Measurements from ENCODE around the gene GSTA3. TPM values are rescaled to one million over a fixed set of nuclear protein-coding genes. Genes with fewer than 3 reads are reported as not detected.
"Not testable (repeated sequence)": the region's sequence is repeated elsewhere in the genome, so short reads cannot be mapped to it uniquely, and the experiment has no call there.

Gene GSTA3
- under 1 TPM in 1 of 2 donors, not detected in 1; 0.13 TPM for polyA plus RNA-seq

GRCh38 chr6:52909531-52909930 lies at the start of gene GSTA3:
TSS of gene GSTA3 (minus strand) at chr6:52909698. CDS start at chr6:52905834, 3,864 bp downstream.
- H3K36me3 ChIP-seq (ENCODE audit: control insufficient read depth in 2 of 2, insufficient read depth in 2 of 2, low read length in 1 of 2), result no peaks in the 10 kb centered on the region
- no peaks in the 10 kb centered on the region for H3K4me1 ChIP-seq (ENCODE audit: control insufficient read depth in 2 of 2, insufficient read depth in 2 of 2, low read length in 1 of 2)
- H3K4me3 ChIP-seq (ENCODE audit: low read depth in 1 of 2, low read length in 2 of 2), result no peak within 1 kb of the TSS
- no peak within 1 kb of the TSS for H3K27ac ChIP-seq (ENCODE audit: low read depth in 2 of 2, low read length in 1 of 2)
- WGBS, 2 donors, result 94% methylated on average over 2 of the region's 2 CpGs
- H3K9me3 ChIP-seq (ENCODE audit: control insufficient read depth in 2 of 2, insufficient read depth in 1 of 2, low read depth in 1 of 2, low read length in 1 of 2), result no peaks in the 10 kb centered on the region
- no peaks in the 10 kb centered on the region for H3K27me3 ChIP-seq (ENCODE audit: control insufficient read depth in 1 of 2, insufficient read depth in 2 of 2, low read length in 2 of 2)

DNA sequence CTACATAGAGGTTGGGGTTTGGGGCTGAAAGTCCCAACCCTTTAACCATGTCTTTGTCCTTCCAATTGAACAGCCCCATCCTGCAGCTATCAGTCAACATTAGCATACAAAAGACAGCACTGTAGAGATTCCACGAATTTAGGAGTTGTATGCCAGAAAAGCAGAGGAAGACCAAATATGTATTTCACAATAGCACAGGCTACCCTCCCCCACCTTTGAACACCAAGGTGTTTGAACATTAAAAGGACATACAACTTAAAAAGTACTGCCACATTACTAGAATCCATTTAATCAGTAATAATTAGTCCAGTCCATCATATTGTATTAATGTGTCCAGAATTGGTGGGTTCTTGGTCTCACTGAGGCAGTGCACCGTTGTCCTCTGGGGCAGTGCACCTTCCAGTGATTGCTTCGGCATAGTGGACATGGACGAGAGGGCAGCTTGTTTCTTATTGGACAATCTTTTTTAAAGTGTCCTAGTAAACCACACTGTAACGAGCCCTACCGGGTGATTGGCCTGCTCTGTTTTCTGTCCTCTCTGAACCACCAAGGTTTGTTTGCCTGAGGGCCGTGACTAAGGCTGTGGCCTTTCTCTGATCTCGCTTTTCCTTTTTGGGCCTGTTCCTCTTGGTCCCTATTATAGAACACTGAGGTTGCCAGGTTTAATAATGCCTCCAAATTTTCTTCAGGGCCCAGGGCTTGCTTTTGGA lies 49.2 kb upstream of the GSTA3 start:
- 63 to 72% methylated on average over 8 of the region's 8 CpGs for WGBS, 2 donors

GRCh38 chr6:52955871-52956270 lies 46.4 kb upstream of the GSTA3 start:
- Histone ChIP-seq H3K27me3 (ENCODE audit: control insufficient read depth in 1 of 2, insufficient read depth in 2 of 2, low read length in 2 of 2) (no peaks in the 10 kb centered on the region), H3K9me3 (ENCODE audit: control insufficient read depth in 2 of 2, insufficient read depth in 1 of 2, low read depth in 1 of 2, low read length in 1 of 2) (no peaks in the 10 kb centered on the region), H3K27ac (ENCODE audit: low read depth in 2 of 2, low read length in 1 of 2) (no peak overlapping the region), H3K4me3 (ENCODE audit: low read depth in 1 of 2, low read length in 2 of 2) (no peak overlapping the region), H3K4me1 (ENCODE audit: control insufficient read depth in 2 of 2, insufficient read depth in 2 of 2, low read length in 1 of 2) (no peaks in the 10 kb centered on the region), H3K36me3 (ENCODE audit: control insufficient read depth in 2 of 2, insufficient read depth in 2 of 2, low read length in 1 of 2) (no peaks in the 10 kb centered on the region)
- 80 to 92% methylated on average over 7 of the region's 7 CpGs for WGBS, 2 donors

More for the DNA sequence above, 49.2 kb upstream of the GSTA3 start:
- no peaks in the 10 kb centered on the region for H3K27me3 ChIP-seq (ENCODE audit: control insufficient read depth in 1 of 2, insufficient read depth in 2 of 2, low read length in 2 of 2)
- H3K4me3 ChIP-seq (ENCODE audit: low read depth in 1 of 2, low read length in 2 of 2), result no peak overlapping the region
- no peaks in the 10 kb centered on the region for H3K9me3 ChIP-seq (ENCODE audit: control insufficient read depth in 2 of 2, insufficient read depth in 1 of 2, low read depth in 1 of 2, low read length in 1 of 2)
- no peak overlapping the region for H3K27ac ChIP-seq (ENCODE audit: low read depth in 2 of 2, low read length in 1 of 2)
- no peaks in the 10 kb centered on the region for H3K4me1 ChIP-seq (ENCODE audit: control insufficient read depth in 2 of 2, insufficient read depth in 2 of 2, low read length in 1 of 2)
- no peaks in the 10 kb centered on the region for H3K36me3 ChIP-seq (ENCODE audit: control insufficient read depth in 2 of 2, insufficient read depth in 2 of 2, low read length in 1 of 2)

DNA sequence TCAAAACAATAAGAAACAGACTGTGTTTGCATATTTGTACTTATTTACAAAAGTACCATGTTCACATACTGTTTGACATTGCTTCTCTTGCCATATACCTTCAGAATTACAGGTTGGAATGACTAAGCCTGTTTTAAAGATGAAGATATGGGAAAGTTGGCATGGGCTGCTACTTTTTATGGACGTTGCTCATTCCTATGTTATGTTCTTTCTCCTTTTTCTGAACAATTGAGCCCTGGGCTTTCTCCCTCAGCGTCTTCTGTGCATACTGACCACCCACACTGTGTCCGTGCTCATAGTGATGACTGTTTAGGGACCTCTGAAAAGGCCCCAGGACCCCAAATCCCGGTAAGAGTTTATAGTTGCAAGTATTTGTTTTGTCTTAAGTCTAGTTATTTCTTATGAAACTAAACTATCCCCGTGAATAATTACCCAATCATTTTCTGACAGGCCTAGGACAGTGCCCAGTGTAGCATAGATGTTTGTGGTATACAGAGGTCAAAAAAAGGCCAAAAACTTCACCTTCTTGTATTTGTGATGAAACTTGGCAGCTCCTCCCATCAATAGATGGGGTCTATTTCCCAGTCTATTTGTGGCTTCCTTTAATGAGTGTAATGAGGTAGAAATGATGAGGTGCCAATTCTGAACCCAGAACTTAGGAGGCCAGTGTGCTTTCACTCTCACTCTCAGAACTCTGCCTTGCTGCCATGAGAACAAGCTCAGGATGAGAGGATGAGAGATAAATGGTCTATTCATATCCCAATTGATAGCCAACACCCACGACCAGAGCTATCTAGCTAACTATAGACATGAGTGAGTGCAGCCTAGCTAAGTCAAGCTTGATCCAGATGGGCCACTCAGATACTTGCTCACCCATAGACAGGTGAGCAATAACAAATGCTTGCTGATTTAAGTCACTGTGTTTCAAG lies 44.7 kb upstream of the GSTA3 start:
- Histone ChIP-seq H3K27ac (ENCODE audit: low read depth in 2 of 2, low read length in 1 of 2) (no peak overlapping the region), H3K27me3 (ENCODE audit: control insufficient read depth in 1 of 2, insufficient read depth in 2 of 2, low read length in 2 of 2) (no peaks in the 10 kb centered on the region), H3K9me3 (ENCODE audit: control insufficient read depth in 2 of 2, insufficient read depth in 1 of 2, low read depth in 1 of 2, low read length in 1 of 2) (no peaks in the 10 kb centered on the region), H3K4me1 (ENCODE audit: control insufficient read depth in 2 of 2, insufficient read depth in 2 of 2, low read length in 1 of 2) (no peaks in the 10 kb centered on the region), H3K36me3 (ENCODE audit: control insufficient read depth in 2 of 2, insufficient read depth in 2 of 2, low read length in 1 of 2) (no peaks in the 10 kb centered on the region), H3K4me3 (ENCODE audit: low read depth in 1 of 2, low read length in 2 of 2) (no peak overlapping the region)
- 71 to 77% methylated on average over 6 of the region's 6 CpGs for WGBS, 2 donors

GRCh38 chr6:52946306-52946705 lies 36.8 kb upstream of the GSTA3 start:
- 22 to 35% methylated on average over 5 of the region's 5 CpGs for WGBS, 2 donors
- Histone ChIP-seq H3K27me3 (ENCODE audit: control insufficient read depth in 1 of 2, insufficient read depth in 2 of 2, low read length in 2 of 2) (peaks cover 0 to 2% of the 10 kb centered on the region in 2 donors), H3K36me3 (ENCODE audit: control insufficient read depth in 2 of 2, insufficient read depth in 2 of 2, low read length in 1 of 2) (no peaks in the 10 kb centered on the region), H3K4me1 (ENCODE audit: control insufficient read depth in 2 of 2, insufficient read depth in 2 of 2, low read length in 1 of 2) (no peaks in the 10 kb centered on the region), H3K9me3 (ENCODE audit: control insufficient read depth in 2 of 2, insufficient read depth in 1 of 2, low read depth in 1 of 2, low read length in 1 of 2) (no peaks in the 10 kb centered on the region), H3K27ac (ENCODE audit: low read depth in 2 of 2, low read length in 1 of 2) (no peak overlapping the region), H3K4me3 (ENCODE audit: low read depth in 1 of 2, low read length in 2 of 2) (no peak overlapping the region)

DNA sequence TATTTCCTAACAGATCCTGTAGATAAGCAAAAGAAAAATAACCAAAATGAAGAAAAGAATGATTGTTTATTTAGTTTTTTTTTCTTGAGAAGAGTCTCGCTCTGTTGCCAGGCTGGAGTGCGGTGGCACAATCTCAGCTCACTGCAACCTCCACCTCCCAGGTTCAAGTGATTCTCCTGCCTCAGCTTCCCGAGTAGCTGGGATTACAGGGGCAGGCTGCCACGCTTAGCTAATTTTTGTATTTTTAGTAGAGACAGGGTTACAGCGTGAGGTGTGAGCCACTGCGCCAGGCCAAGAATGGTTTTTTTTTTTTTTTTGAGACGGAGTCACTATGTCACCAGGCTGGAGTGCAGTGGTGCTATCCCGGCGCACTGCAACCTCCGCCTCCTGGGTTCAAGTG lies 33.3 kb upstream of the GSTA3 start:
- H3K36me3 ChIP-seq (ENCODE audit: control insufficient read depth in 2 of 2, insufficient read depth in 2 of 2, low read length in 1 of 2); H3K4me1 ChIP-seq (ENCODE audit: control insufficient read depth in 2 of 2, insufficient read depth in 2 of 2, low read length in 1 of 2); H3K4me3 ChIP-seq (ENCODE audit: low read depth in 1 of 2, low read length in 2 of 2); H3K27ac ChIP-seq (ENCODE audit: low read depth in 2 of 2, low read length in 1 of 2); H3K9me3 ChIP-seq (ENCODE audit: control insufficient read depth in 2 of 2, insufficient read depth in 1 of 2, low read depth in 1 of 2, low read length in 1 of 2); H3K27me3 ChIP-seq (ENCODE audit: control insufficient read depth in 1 of 2, insufficient read depth in 2 of 2, low read length in 2 of 2): not testable (repeated sequence)
- WGBS, 2 donors, result 92 to 96% methylated on average over 10 of the region's 10 CpGs

- no peaks in the 10 kb centered on the region for H3K9me3 ChIP-seq (ENCODE audit: control insufficient read depth in 2 of 2, insufficient read depth in 1 of 2, low read depth in 1 of 2, low read length in 1 of 2)
- 70 to 75% methylated on average over 4 of the region's 4 CpGs for WGBS, 2 donors
- no peaks in the 10 kb centered on the region for H3K4me1 ChIP-seq (ENCODE audit: control insufficient read depth in 2 of 2, insufficient read depth in 2 of 2, low read length in 1 of 2)
- no peaks in the 10 kb centered on the region for H3K36me3 ChIP-seq (ENCODE audit: control insufficient read depth in 2 of 2, insufficient read depth in 2 of 2, low read length in 1 of 2)
- H3K27me3 ChIP-seq (ENCODE audit: control insufficient read depth in 1 of 2, insufficient read depth in 2 of 2, low read length in 2 of 2), result peaks cover 0 to 2% of the 10 kb centered on the region in 2 donors
- H3K27ac ChIP-seq (ENCODE audit: low read depth in 2 of 2, low read length in 1 of 2), result no peak overlapping the region
- no peak overlapping the region for H3K4me3 ChIP-seq (ENCODE audit: low read depth in 1 of 2, low read length in 2 of 2)
These were observed 32.7 kb upstream of the GSTA3 start for GRCh38 chr6:52942221-52942620.

DNA sequence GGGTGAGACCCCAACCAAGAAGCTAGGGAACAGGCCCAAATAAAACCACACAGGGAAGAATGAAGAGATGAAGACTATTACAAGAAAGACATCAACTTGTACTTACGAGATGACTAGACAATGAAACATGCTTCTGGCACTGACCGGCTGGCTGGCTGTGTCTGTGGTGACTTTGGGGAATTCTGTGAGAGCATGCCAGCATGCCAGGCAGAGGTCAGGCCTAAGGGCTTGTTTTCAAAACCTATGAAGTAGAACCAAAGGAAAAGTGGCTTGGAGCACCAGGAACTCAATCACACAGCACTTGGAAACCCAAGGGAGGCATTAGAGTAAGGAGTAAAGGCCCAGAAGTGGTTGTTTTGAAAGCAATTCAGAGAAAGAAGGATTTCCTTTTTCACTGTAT lies 28.4 kb upstream of the GSTA3 start:
- H3K4me1 ChIP-seq (ENCODE audit: control insufficient read depth in 2 of 2, insufficient read depth in 2 of 2, low read length in 1 of 2), result no peaks in the 10 kb centered on the region
- no peak overlapping the region for H3K27ac ChIP-seq (ENCODE audit: low read depth in 2 of 2, low read length in 1 of 2)
- 44 to 63% methylated on average over 2 of the region's 2 CpGs for WGBS, 2 donors
- H3K4me3 ChIP-seq (ENCODE audit: low read depth in 1 of 2, low read length in 2 of 2), result no peak overlapping the region
- no peaks in the 10 kb centered on the region for H3K36me3 ChIP-seq (ENCODE audit: control insufficient read depth in 2 of 2, insufficient read depth in 2 of 2, low read length in 1 of 2)
- H3K9me3 ChIP-seq (ENCODE audit: control insufficient read depth in 2 of 2, insufficient read depth in 1 of 2, low read depth in 1 of 2, low read length in 1 of 2), result no peaks in the 10 kb centered on the region
- H3K27me3 ChIP-seq (ENCODE audit: control insufficient read depth in 1 of 2, insufficient read depth in 2 of 2, low read length in 2 of 2), result peaks cover 0 to 2% of the 10 kb centered on the region in 2 donors

DNA sequence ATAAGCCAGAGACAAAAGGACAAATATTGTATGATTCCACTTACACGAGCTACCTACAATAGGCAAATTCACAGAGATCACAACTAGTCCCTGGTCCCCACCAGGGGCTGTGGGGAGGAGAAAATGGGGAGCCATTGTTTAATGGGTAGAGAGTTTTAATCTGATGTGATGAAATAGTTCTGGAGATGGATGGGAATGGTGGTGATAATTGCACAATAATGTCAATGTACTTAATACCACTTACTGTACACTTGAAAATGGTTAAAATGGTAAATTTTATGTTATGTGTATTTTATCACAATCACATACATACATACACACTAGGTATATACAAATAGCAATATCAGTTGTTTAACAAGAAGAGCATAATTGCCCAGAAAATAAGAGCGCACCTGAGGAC lies 24.3 kb upstream of the GSTA3 start:
- no peaks in the 10 kb centered on the region for H3K36me3 ChIP-seq (ENCODE audit: control insufficient read depth in 2 of 2, insufficient read depth in 2 of 2, low read length in 1 of 2)
- no peak overlapping the region for H3K27ac ChIP-seq (ENCODE audit: low read depth in 2 of 2, low read length in 1 of 2)
- no peaks in the 10 kb centered on the region for H3K4me1 ChIP-seq (ENCODE audit: control insufficient read depth in 2 of 2, insufficient read depth in 2 of 2, low read length in 1 of 2)
- WGBS, 2 donors, result 86 to 89% methylated on average over 2 of the region's 2 CpGs
- no peaks in the 10 kb centered on the region for H3K27me3 ChIP-seq (ENCODE audit: control insufficient read depth in 1 of 2, insufficient read depth in 2 of 2, low read length in 2 of 2)
- no peak overlapping the region for H3K4me3 ChIP-seq (ENCODE audit: low read depth in 1 of 2, low read length in 2 of 2)
- no peaks in the 10 kb centered on the region for H3K9me3 ChIP-seq (ENCODE audit: control insufficient read depth in 2 of 2, insufficient read depth in 1 of 2, low read depth in 1 of 2, low read length in 1 of 2)

All from esophagus (tissue), 2 donors.